A549 (cell line): Measurements from ENCODE around the gene GRHL1. TPM values are rescaled to one million over a fixed set of nuclear protein-coding genes. Genes with fewer than 3 reads are reported as not detected.

Experiments used
- ATAC-seq, 2 experiments: fragments of 200-7000 bp in 1 of 2; fragments of >200 bp in 1 of 2; cut with Nextera tagmentation in 1 of 2; cut with Tn5 transposase in 1 of 2; 3 replicates each; pipeline versions ENCODE4 v1.8.0 to v1.9.1; 2018 to 2020; ENCODE audit warnings: mild to moderate bottlenecking in 1 of 2, moderate library complexity in 1 of 2
- CTCF ChIA-PET: fragments of 300-600 bp; sonication (Branson Sonifier 250); formaldehyde crosslinking; extraction: SDS; loops from one replicate; lab custom pipeline; 2021; ENCODE audit warnings: antibody characterized with exemption, inconsistent platforms; lab: Yijun Ruan, JAX
- POLR2A ChIA-PET: fragments of 350-600 bp; formaldehyde crosslinking; extraction: SDS; loops from one replicate; lab custom pipeline; 2021; ENCODE audit warnings: antibody characterized with exemption, inconsistent platforms; lab: Yijun Ruan, JAX
- DNase-seq, 2 experiments: peaks; one replicate each; pipeline versions ENCODE4 v3.0.0 to v3.0.0-alpha.2; 2011 to 2016; ENCODE audit warnings: low read depth in 1 of 2, low spot score in 1 of 2
- FAIRE-seq: peaks from 2 replicates; lab custom pipeline; 2011; peaks lifted over from hg19 to GRCh38; lab: Jason Lieb, UNC
- H3K27ac ChIP-seq, 2 experiments: fragments of >200 bp; sonication (Bioruptor Twin); formaldehyde crosslinking; 3 replicates each; pipeline ENCODE4 v1.5.1; 2016 to 2017
- H3K4me1 ChIP-seq: fragments of >200 bp; sonication (Bioruptor Twin); formaldehyde crosslinking; 3 replicates; pipeline ENCODE4 v1.6.1; 2016
- H3K4me2 ChIP-seq: fragments of >200 bp; sonication (Bioruptor Twin); formaldehyde crosslinking; 3 replicates; pipeline ENCODE4 v1.6.1; 2016
- H3K4me3 ChIP-seq: fragments of >200 bp; sonication (Bioruptor Twin); formaldehyde crosslinking; 3 replicates; pipeline ENCODE4 v1.5.1; 2016
- H3K9me3 ChIP-seq: fragments of >200 bp; sonication (Bioruptor Twin); formaldehyde crosslinking; 3 replicates; pipeline ENCODE4 v1.6.1; 2016
- CBX2 ChIP-seq: fragments of 200-600 bp; sonication (generic); IDR thresholded peaks from 2 replicates; pipeline ENCODE4 v1.6.1; 2016; ENCODE audit warnings: low read depth, mild to moderate bottlenecking, borderline replicate concordance
- CEBPB ChIP-seq, 2 experiments: fragments of >200 bp in 1 of 2; sonication (Bioruptor Twin) in 1 of 2; formaldehyde crosslinking in 1 of 2; IDR thresholded peaks; 2 replicates each; pipeline ENCODE4 v1.6.1; 2012 to 2016
- CHD2 ChIP-seq: fragments of 150-350 bp; IDR thresholded peaks from 2 replicates; pipeline ENCODE4 v1.6.1; 2014; ENCODE audit warnings: low read length; ENCODE audit not compliant: partially characterized antibody
- EHF ChIP-seq: fragments of 250-450 bp; sonication (Bioruptor Pico); IDR thresholded peaks from 2 replicates; pipeline ENCODE4 v1.5.0; 2020; ENCODE audit warnings: mild to moderate bottlenecking
- ESRRA ChIP-seq: fragments of 150-350 bp; IDR thresholded peaks from 2 replicates; pipeline ENCODE4 v1.6.1; 2014; ENCODE audit warnings: mild to moderate bottlenecking, low read length, borderline replicate concordance
- FOSB ChIP-seq: fragments of 250-450 bp; sonication (Bioruptor Pico); IDR thresholded peaks from 2 replicates; pipeline ENCODE4 v1.5.0; 2020; ENCODE audit warnings: mild to moderate bottlenecking, moderate library complexity
- FOSL2 ChIP-seq, 2 experiments: fragments of 450-650 bp in 1 of 2; fragments of >200 bp in 1 of 2; sonication (Bioruptor Twin) in 1 of 2; formaldehyde crosslinking; IDR thresholded peaks; 2 replicates each; pipeline versions ENCODE4 v1.5.0 to v1.6.1; 2016 to 2020; ENCODE audit warnings: mild to moderate bottlenecking in 1 of 2, moderate library complexity in 1 of 2
- FOXS1 ChIP-seq: fragments of 250-450 bp; sonication (Bioruptor Pico); IDR thresholded peaks from 2 replicates; pipeline ENCODE4 v1.5.0; 2020; ENCODE audit warnings: mild to moderate bottlenecking, moderate library complexity
- HDAC2 ChIP-seq: fragments of 200-600 bp; sonication (generic); IDR thresholded peaks from 2 replicates; pipeline ENCODE4 v1.6.1; 2016
- HOXB5 ChIP-seq: fragments of 250-450 bp; sonication (Bioruptor Pico); IDR thresholded peaks from 2 replicates; pipeline ENCODE4 v1.5.0; 2020; ENCODE audit warnings: mild to moderate bottlenecking, moderate library complexity
- JUN ChIP-seq, 2 experiments: fragments of >200 bp; sonication (Bioruptor Twin); formaldehyde crosslinking; IDR thresholded peaks; 2 replicates in 1 of 2; 3 replicates in 1 of 2; pipeline ENCODE4 v1.6.1; 2016 to 2017
- JUNB ChIP-seq: fragments of >200 bp; sonication (Bioruptor Twin); formaldehyde crosslinking; IDR thresholded peaks from 2 replicates; pipeline ENCODE4 v1.6.1; 2016
- KDM5A ChIP-seq: fragments of 200-600 bp; sonication (generic); IDR thresholded peaks from 2 replicates; pipeline ENCODE4 v1.6.1; 2016; ENCODE audit warnings: antibody characterized with exemption, mild to moderate bottlenecking
- MAFK ChIP-seq: fragments of 450-650 bp; IDR thresholded peaks from 2 replicates; pipeline ENCODE4 v1.6.1; 2014; ENCODE audit not compliant: partially characterized antibody
- NR3C1 ChIP-seq: fragments of >200 bp; sonication (Bioruptor Twin); formaldehyde crosslinking; IDR thresholded peaks from 3 replicates; pipeline ENCODE4 v1.6.1; 2017
- PHF8 ChIP-seq: fragments of 200-600 bp; sonication (generic); IDR thresholded peaks from 2 replicates; pipeline ENCODE4 v1.6.1; 2016; ENCODE audit warnings: low read depth, mild to moderate bottlenecking, antibody characterized with exemption, moderate library complexity, borderline replicate concordance
- POLR2AphosphoS2 ChIP-seq: conservative IDR thresholded peaks from 2 replicates; pipeline ENCODE4 v1.6.1; 2012; ENCODE audit warnings: low read length, improper control_type of control experiment, inconsistent platforms
- SMC3 ChIP-seq: fragments of >200 bp; sonication (Bioruptor Twin); formaldehyde crosslinking; IDR thresholded peaks from 3 replicates; pipeline ENCODE4 v1.6.1; 2018; ENCODE audit warnings: inconsistent platforms
- TP53 ChIP-seq: fragments of 250-450 bp; sonication (Bioruptor Pico); IDR thresholded peaks from 2 replicates; pipeline ENCODE4 v1.5.0; 2021; ENCODE audit warnings: mild to moderate bottlenecking, moderate library complexity
- ZFP36 ChIP-seq: fragments of 450-650 bp; IDR thresholded peaks from 2 replicates; pipeline ENCODE4 v1.6.1; 2014; ENCODE audit warnings: borderline replicate concordance; ENCODE audit not compliant: partially characterized antibody
- WGBS: methylation state at CpG from one replicate; pipeline ENCODE4 v1.1.6; 2017; ENCODE audit errors: missing lambda C conversion rate; 5-methylcytosine and 5-hydroxymethylcytosine counted together
- polyA plus RNA-seq, 4 experiments: library from polyadenylated mRNA; depleted of rRNA in 3 of 4; stranded (reverse); fragments of >200 nt; fragmentation: RNase III in 1 of 4; extraction: RNeasy Plus Mini Kit Qiagen cat#74134 plus additional on column Dnase treatment in 1 of 4; gene quantifications; 2 replicates in 3 of 4; 3 replicates in 1 of 4; pipeline ENCODE4 v1.2.3, GENCODE V29; 2011 to 2017
- TF ChIP-seq, protein P1 (sequence below): fragments of 200-600 bp; sonication (generic); IDR thresholded peaks from 2 replicates; pipeline ENCODE4 v1.6.1; 2016; ENCODE audit warnings: antibody characterized with exemption, mild to moderate bottlenecking, moderate library complexity
- TF ChIP-seq, protein P2 (sequence below): fragments of 250-450 bp; sonication (Bioruptor Pico); IDR thresholded peaks from 2 replicates; pipeline ENCODE4 v1.5.0; 2021; ENCODE audit warnings: mild to moderate bottlenecking, moderate library complexity, borderline replicate concordance
- TF ChIP-seq, protein P3 (sequence below): fragments of >200 bp; sonication (Bioruptor Twin); formaldehyde crosslinking; IDR thresholded peaks from 2 replicates; pipeline ENCODE4 v1.6.1; 2016
- TF ChIP-seq, protein P4 (sequence below): fragments of 450-650 bp; IDR thresholded peaks from 2 replicates; pipeline ENCODE4 v1.6.1; 2014; ENCODE audit warnings: antibody characterized with exemption

Gene GRHL1
- polyA plus RNA-seq, 2 of the 4 experiments (the other 2 are of a cell fraction), result 0.68 to 1.2 TPM

DNA sequence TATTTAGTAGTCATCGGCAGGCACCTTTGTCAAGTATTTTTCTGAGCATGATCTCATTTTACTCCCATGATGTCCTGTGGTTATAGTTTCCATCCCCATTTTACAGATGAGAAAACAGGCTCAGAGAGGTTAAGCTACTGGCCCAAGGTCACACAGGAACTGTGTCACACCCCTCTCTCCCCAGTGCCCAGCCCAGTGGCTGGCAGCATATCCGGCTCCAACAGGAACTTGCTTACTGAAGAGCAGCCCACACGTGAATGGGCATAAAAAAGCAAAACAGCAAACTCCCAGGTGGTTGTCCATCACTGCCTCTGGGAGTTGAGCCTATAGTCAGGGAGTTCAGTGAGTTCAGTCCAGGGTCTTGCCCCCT is 83.5 kb downstream of the GRHL1 start (continued):
- TF ChIP-seq, protein P1, sequence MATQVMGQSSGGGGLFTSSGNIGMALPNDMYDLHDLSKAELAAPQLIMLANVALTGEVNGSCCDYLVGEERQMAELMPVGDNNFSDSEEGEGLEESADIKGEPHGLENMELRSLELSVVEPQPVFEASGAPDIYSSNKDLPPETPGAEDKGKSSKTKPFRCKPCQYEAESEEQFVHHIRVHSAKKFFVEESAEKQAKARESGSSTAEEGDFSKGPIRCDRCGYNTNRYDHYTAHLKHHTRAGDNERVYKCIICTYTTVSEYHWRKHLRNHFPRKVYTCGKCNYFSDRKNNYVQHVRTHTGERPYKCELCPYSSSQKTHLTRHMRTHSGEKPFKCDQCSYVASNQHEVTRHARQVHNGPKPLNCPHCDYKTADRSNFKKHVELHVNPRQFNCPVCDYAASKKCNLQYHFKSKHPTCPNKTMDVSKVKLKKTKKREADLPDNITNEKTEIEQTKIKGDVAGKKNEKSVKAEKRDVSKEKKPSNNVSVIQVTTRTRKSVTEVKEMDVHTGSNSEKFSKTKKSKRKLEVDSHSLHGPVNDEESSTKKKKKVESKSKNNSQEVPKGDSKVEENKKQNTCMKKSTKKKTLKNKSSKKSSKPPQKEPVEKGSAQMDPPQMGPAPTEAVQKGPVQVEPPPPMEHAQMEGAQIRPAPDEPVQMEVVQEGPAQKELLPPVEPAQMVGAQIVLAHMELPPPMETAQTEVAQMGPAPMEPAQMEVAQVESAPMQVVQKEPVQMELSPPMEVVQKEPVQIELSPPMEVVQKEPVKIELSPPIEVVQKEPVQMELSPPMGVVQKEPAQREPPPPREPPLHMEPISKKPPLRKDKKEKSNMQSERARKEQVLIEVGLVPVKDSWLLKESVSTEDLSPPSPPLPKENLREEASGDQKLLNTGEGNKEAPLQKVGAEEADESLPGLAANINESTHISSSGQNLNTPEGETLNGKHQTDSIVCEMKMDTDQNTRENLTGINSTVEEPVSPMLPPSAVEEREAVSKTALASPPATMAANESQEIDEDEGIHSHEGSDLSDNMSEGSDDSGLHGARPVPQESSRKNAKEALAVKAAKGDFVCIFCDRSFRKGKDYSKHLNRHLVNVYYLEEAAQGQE, result no peak
- no peak for TF ChIP-seq MAFK

DNA sequence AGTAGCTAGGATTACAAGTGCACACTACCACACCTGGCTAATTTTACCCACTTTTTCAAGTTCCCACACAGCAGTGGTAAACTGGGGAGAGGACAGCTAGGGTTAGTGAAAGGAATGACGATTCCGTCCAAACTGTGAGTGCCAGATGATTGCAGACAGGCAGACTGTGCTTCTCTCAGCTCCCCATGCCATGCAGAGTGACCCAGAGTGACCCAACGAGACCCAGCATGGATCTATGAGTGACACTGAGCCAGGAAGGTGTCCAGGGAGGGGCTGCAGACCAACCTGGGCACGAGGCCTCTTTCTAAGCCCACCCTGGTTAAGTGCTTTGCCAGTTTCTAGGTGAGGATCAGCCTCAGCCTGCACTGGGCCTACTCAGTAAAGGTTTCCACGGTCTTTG is 84.1 kb downstream of the GRHL1 start:
- no peak for ATAC-seq
- H3K27ac ChIP-seq, result peak overlapping the region; percentile 35 to 83
- TF ChIP-seq CHD2 (no peak), POLR2AphosphoS2 (no peak), TP53 (CRISPR knock-in tag) (no peak), FOSB (CRISPR knock-in tag) (no peak), HOXB5 (CRISPR knock-in tag) (no peak), CEBPB (IDR thresholded peaks at IDR 0.05) (no peak), ZFP36 (no peak), NR3C1 (no peak), JUNB (no peak)
- TF ChIP-seq, protein P2, sequence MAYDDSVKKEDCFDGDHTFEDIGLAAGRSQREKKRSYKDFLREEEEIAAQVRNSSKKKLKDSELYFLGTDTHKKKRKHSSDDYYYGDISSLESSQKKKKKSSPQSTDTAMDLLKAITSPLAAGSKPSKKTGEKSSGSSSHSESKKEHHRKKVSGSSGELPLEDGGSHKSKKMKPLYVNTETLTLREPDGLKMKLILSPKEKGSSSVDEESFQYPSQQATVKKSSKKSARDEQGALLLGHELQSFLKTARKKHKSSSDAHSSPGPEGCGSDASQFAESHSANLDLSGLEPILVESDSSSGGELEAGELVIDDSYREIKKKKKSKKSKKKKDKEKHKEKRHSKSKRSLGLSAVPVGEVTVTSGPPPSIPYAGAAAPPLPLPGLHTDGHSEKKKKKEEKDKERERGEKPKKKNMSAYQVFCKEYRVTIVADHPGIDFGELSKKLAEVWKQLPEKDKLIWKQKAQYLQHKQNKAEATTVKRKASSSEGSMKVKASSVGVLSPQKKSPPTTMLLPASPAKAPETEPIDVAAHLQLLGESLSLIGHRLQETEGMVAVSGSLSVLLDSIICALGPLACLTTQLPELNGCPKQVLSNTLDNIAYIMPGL, result no peak
- TF ChIP-seq, all 56 proteins: peak for 0
- DNase-seq (no peak), FAIRE-seq (no peak)
- no peaks in the 10 kb centered on the region for H3K9me3 ChIP-seq
- H3K4me3 ChIP-seq, result no peak overlapping the region
- H3K4me2 ChIP-seq, result peak overlapping the region; percentile 34
- POLR2A ChIA-PET, result interaction anchor here (0.6 kb wide), 1 partner anchor 51 kb away, joined by 3 read pairs; no protein-coding TSS in a partner anchor
- CTCF ChIA-PET, result interaction anchor here (0.6 to 14.9 kb wide), 20 partner anchors 9 to 1195 kb away, joined by 3 to 117 read pairs (median 8); partner anchors contain the start of gene TAF1B
- WGBS, result 53% methylated on average over 5 of the region's 5 CpGs
- peaks cover 16% of the 10 kb centered on the region for H3K4me1 ChIP-seq

DNA sequence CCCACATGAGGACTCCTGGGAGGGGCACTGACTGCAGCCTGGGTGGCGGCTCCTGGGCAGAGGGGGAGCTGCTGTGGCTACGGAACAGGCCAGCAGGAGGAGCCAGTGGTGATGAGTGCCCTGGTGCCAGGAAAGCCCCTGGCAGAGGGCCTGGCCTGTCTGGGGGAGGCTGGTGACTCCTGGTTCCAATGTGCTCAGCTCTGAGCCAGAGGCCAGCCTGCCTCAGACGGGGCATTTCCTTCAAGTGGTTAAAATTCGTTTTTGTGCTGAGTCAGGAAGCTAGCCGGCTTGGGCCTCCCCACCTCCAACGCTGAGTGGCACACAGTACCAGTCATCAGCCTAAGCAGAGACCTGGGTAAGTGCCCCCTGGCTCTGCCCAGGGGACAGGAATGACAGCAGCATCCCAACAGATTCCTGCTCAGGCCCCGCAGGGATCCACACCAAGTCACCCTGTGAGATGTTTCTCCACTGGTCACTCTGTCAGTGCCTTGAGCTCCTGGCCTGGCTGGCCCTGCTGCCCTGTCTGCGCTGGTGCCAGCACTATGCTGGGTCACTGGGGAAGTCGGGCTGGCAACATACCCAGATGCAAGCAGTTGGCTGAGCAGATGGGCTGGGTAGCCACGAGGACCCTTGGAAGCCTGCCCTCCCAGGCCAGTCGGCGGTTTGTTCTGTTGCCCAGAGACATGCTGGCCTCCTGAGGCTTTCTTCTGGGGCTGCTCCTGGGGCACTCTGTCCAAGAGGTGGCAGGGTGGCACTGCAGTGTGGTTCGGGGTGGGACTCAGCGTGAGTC is 84.8 kb downstream of the GRHL1 start:
- FAIRE-seq, result no peak
- ChIA-PET CTCF (interaction anchor here (0.5 to 14.9 kb wide), 24 partner anchors 9 to 1194 kb away, joined by 3 to 117 read pairs (median 4); partner anchors contain the start of gene TAF1B), POLR2A (interaction anchor here (0.6 kb wide), 1 partner anchor 51 kb away, joined by 3 read pairs; no protein-coding TSS in a partner anchor)
- ATAC-seq, result peak; percentile 88 to 94
- Histone ChIP-seq H3K4me3 (no peak overlapping the region), H3K9me3 (no peaks in the 10 kb centered on the region), H3K4me1 (peaks cover 16% of the 10 kb centered on the region), H3K27ac (peak overlapping the region; percentile 53 to 83), H3K4me2 (peak overlapping the region; percentile 34)
- WGBS, result 50% methylated on average over 14 of the region's 14 CpGs
- DNase-seq, result peak; percentile 84 to 95
- TF ChIP-seq CBX2 (no peak), HDAC2 (no peak), FOXS1 (no peak), FOSL2 (IDR thresholded peaks at IDR 0.05) (no peak), FOSL2 (CRISPR knock-in tag; IDR thresholded peaks at IDR 0.05) (peak; percentile 32), TP53 (CRISPR knock-in tag) (no peak), PHF8 (no peak), JUNB (no peak), EHF (no peak), SMC3 (peak; percentile 58; the same call in 2 of the 3 replicates), KDM5A (no peak), JUN (IDR thresholded peaks at IDR 0.05) (no peak), ESRRA (no peak)
- TF ChIP-seq, protein P1, result no peak
- TF ChIP-seq, protein P3, sequence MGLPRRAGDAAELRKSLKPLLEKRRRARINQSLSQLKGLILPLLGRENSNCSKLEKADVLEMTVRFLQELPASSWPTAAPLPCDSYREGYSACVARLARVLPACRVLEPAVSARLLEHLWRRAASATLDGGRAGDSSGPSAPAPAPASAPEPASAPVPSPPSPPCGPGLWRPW, result no peak
- TF ChIP-seq, protein P4, sequence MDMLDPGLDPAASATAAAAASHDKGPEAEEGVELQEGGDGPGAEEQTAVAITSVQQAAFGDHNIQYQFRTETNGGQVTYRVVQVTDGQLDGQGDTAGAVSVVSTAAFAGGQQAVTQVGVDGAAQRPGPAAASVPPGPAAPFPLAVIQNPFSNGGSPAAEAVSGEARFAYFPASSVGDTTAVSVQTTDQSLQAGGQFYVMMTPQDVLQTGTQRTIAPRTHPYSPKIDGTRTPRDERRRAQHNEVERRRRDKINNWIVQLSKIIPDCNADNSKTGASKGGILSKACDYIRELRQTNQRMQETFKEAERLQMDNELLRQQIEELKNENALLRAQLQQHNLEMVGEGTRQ, result no peak
